CD4-positive, alpha-beta T cell treated with Interleukin-15 for 1 hour (primary cell): ENCODE data around the gene CADPS2.
"Not testable (repeated sequence)": the region's sequence is repeated elsewhere in the genome, so short reads cannot be mapped to it uniquely, and the experiment has no call there.

Source experiments
- DNase-seq: peaks from one replicate; pipeline ENCODE4 v3.0.0-alpha.2; 2020

Gene CADPS2

GRCh38 chr7:122304996-122305421 is 581.3 kb downstream of the CADPS2 start:
- DNase-seq = no peak

- DNase-seq = no peak
Measured at GRCh38 chr7:122304319-122304975, 581.8 kb downstream of the CADPS2 start, which contains the start of gene FEZF1. TSS of gene FEZF1 (minus strand) at chr7:122304750. CDS start at chr7:122304437, 313 bp downstream.

- no peak for DNase-seq
Measured at GRCh38 chr7:122303531-122304318, 582.5 kb downstream of the CADPS2 start.

GRCh38 chr7:122302761-122303530 is 583.3 kb downstream of the CADPS2 start:
- DNase-seq = no peak

- no peak for DNase-seq
Measured at GRCh38 chr7:122301858-122302760, 584.2 kb downstream of the CADPS2 start.

- DNase-seq = no peak
Measured at GRCh38 chr7:122300956-122301833, 585.1 kb downstream of the CADPS2 start.

GRCh38 chr7:122300211-122300932 is 585.9 kb downstream of the CADPS2 start:
- DNase-seq = no peak

GRCh38 chr7:122299624-122300210 is 586.5 kb downstream of the CADPS2 start:
- no peak for DNase-seq

- DNase-seq = no peak
Measured at GRCh38 chr7:122298618-122299017, 587.6 kb downstream of the CADPS2 start.

GRCh38 chr7:122298131-122298530 is 588.1 kb downstream of the CADPS2 start:
- DNase-seq = no peak

- DNase-seq = no peak
Measured at GRCh38 chr7:122291189-122291588, 595.1 kb downstream of the CADPS2 start.

GRCh38 chr7:122290476-122290875 is 595.8 kb downstream of the CADPS2 start:
- no peak for DNase-seq

GRCh38 chr7:122289426-122289825 is 596.8 kb downstream of the CADPS2 start:
- DNase-seq = no peak

- DNase-seq = not testable (repeated sequence)
Measured at GRCh38 chr7:122284608-122285007, 601.7 kb downstream of the CADPS2 start.

- no peak for DNase-seq
Measured at GRCh38 chr7:122273117-122273516, 613.1 kb downstream of the CADPS2 start.

- no peak for DNase-seq
Measured at GRCh38 chr7:122269241-122269640, 617.0 kb downstream of the CADPS2 start.
